HG02981 (cell line): ENCODE data around the gene CLNK.
A peak's percentile ranks its signal among the peaks of the same experiment; 100 is the strongest.
"Not testable (repeated sequence)": the region's sequence is repeated elsewhere in the genome, so short reads cannot be mapped to it uniquely, and the experiment has no call there.

Source experiments
- ATAC-seq: cut with Tn5 transposase; IDR thresholded peaks from one replicate; pipeline ENCODE4 v1.9.1; 2021; ENCODE audit warnings: mild to moderate bottlenecking, moderate library complexity; ENCODE audit not compliant: unreplicated experiment

The CLNK gene

DNA sequence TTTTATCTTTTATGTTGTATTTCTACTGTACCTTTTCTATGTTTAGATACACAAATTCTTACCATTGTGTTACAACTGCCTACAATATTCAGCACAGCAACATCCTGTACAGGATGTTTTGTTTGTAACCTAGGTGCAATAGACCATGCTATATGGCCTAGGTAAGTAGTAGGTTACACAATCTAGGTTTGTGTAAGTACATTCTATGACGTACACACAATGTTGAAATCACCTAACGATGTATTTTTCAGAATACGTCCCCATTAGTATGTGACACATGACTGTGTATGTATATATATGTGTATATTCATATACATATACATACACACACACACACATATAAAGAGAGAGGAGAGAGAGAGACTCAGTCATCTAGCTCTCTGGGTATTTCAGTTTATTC lies 103.5 kb downstream of the CLNK start:
- no peak for ATAC-seq

DNA sequence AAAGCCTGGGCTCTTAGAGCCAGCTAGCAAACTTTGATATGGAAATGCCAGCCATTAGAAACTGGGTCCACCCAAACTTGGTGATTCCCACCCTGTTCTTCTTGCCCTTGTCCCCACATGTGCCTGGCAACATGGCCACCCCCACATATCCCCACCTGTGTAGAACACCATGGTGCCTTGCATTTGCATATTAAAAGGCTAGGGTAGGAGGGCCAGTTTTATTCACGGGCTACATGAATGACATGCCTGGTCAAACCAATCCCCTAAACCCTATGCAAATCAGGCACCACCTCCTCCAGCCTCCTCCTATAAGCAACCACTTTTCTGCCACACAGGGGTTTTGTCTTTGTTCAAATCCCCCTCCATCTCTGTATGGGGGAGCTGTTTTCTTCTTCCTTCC lies 104.9 kb downstream of the CLNK start:
- no peak for ATAC-seq

DNA sequence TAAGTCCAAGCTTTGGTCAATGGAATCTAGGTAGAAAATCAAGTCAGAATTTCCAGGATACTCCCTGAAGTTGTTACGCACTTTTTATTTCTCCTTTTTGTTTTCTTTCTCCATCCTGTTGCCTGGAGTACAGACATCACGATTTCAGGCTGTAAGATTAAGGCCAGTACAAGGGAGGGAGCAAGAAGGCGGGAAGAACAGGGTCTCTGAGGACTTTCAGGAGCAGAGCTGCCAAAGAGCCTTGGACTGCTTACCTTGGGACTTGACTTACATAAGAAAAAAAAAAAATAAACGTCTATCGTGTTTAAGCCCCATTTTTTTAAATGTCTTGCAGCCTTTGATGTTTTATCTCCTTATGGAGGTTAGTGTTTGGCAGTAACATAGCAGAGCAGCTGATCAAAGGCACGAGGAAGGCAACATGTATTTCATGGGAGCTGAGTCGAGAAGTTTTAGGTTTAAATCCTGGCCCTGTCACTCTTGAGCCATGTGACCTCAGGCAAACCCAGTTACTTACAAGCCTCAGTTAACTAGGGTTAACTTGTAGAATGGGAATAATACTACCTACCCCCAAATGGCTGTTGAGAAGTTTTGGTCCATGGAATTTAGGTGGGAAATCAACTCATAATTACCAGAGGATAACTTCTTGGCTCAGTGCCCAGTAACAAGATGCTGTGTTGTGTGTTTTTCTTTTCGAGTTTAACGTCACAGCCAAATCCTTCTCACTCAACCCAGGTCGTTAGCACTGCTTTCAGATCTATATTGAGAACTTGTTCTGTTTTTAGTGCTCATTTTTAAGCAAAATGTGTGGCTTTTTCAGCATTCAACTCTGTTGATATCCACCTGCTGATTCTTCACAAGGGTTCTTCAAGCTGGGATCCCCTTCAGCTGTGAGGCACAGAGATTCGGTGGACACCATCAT lies 106.8 kb downstream of the CLNK start:
- no peak for ATAC-seq

DNA sequence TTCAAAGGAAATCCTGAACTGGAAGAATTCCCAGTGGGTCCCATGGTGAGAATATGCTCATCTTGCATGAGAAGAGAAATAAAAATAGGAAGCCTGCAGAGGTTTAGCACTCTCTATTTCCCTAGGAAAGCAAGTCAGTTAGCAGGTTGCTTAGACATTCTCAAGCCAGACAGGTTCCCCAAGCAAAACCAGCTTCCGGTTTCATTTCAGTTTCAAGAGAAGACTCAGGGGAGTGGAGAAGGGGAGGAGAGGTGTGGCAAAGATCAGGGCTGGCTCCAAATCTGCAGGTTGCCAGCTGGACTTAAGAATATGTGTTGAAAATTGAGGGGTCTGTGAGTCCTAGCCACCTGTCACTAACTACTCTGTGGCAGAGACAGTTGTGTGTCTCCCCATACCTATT lies 107.5 kb downstream of the CLNK start:
- ATAC-seq, result peak; percentile 77

GRCh38 chr4:10576236-10576635 lies 108.3 kb downstream of the CLNK start:
- no peak for ATAC-seq

DNA sequence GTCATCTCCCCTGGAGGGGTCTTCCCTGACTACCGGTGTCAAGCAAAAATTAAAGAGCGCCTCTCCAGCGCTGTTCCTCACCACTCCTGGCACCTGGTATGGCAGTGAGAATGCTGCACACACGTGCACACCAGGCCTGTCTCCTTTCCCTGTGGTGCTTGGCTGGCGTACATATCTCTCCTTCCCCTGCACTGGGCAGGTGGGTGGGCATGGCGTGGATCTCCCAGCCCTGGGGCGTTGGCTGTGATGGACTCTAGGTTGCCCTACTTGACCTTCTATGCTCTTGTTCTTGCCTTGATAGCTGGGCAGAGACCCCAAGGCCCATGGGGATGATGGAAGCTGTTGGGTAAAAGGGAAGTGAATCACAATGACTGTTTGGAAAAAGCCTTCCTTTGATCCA lies 109.2 kb downstream of the CLNK start:
- ATAC-seq, result no peak

DNA sequence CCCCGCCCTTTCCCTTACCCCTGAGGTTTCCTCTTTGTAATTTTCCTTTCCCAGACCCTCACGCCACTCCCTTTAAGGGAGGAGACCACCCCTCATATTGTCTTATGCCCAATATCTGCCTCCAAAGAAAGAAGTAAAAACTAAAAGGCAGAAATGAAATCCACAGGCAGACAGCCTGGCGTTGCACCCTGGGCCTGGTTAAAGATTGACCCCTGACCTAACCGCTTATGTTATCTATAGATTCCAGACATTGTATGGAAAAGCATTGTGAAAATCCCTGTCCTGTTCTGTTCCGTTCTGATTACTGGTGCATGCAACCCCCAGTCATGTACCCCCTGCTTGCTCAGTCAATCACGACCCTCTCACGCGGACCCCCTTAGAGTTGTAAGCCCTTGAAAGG lies 110.0 kb downstream of the CLNK start:
- not testable (repeated sequence) for ATAC-seq

DNA sequence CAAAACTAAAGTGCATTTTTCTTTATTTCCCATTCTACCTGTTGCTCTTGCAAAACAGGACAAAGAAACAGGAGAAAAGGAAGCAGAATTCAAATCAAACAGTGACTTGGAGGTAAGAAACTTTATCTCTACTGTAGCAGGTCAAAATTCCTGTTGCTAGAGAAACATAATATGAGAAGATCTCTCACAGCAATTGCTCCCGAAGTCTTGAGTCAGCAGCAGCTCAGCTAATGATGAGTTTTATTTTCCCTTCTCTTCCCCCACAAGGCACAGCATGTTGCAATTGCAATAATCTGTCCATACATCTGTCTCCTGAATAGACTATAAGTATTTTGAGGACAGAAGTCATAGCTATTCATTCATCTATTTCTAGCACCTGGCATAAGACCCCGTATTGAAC lies 112.7 kb downstream of the CLNK start:
- ATAC-seq, result no peak

GRCh38 chr4:10569491-10569890 lies 115.1 kb downstream of the CLNK start:
- ATAC-seq, result no peak

DNA sequence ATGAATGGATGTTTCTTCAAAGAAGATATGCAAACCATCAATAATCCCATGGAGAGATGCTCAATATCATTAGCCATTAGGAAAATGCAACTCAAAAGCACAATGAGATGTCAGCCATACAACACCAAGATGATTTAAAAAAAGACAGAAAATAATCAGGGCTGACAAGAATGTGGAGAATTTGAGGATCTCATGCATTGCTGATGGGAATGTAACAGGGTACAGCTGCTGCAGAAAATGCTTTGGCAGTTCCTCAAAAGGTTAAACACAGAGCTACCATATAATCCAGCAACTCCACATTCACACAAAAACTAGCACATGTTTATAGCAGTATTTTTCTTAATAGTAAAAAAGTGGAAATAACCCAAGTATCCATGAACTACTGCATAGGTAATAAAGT lies 116.8 kb downstream of the CLNK start:
- no peak for ATAC-seq

DNA sequence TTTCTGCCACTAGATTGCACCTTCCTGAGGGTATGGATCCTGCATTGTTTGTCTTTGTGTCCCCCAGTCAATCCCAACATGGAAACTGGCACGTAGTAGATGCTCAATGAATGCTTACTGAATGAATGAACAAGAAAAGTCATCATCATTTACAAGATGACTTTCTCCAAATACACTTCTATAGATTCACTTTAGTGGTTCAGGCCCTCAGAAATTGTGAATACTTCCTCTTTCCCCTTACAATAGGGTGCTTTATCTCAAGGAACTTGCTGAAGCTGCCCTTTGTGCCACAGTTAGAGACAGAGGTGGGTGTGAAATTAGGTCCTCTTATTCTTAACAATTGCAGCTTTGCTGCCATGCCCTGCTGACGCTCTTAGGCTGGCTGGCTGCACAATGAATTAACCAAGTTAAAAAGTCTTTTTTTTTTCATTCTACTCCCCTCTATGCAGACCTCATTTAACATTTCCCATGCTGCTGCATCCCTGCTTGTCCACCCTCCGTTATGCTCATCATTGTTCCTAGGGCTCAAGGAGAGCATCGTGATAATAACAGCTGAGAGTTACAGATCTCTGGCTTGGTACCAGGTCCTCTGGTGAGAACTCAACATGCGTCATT lies 119.3 kb downstream of the CLNK start:
- no peak for ATAC-seq

DNA sequence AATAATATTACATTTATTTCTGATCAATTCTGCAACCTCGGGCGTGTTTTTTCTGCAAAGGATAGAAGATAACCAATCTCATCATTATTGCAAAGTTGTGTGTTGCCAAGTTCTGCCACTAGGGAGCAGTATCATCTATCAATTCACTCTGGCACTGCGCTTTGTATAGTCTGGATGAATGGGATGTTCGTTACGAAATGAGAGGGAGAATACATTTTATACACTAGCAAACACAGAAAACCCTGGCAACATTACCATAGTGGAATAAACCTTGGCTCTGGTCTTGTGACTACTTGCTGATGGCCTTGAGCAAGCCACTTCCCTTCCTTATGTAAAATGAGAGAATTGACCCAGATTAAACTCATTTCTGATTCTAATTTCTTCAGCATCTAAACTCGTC lies 129.9 kb downstream of the CLNK start:
- ATAC-seq, result no peak

GRCh38 chr4:10554121-10554520 lies 130.4 kb downstream of the CLNK start:
- ATAC-seq, result no peak

DNA sequence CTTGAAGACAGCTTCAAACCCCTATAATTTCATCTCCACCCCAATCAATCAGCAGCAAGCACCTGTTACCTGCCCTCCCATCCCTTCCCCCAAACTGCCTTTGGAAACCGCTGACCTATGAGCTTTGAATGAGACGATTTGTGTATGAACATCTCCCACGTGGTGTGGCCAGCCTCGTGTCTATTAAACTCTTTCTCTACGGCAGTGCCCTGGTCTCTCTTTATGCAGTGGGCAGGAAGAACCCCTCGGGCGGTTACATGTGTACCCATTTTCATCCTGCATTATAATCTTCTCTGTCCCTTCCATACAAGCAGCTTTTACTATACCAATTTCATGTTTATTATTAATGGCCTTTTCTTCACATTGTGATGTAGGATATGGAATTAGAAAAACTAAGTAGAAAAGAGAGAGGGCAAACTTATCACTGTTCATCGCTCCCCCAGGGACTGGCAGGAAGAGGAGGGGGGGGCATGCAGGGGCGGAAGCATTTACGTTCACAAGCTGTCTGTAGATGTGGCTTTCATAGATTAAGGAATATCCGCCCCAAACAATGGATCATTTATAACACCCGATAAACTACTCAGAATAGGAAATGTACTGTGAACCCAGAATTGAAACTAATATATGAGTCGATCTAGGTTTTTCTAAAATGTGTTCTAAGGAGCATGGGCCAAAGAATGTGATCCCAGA lies 131.8 kb downstream of the CLNK start:
- ATAC-seq, result no peak

- ATAC-seq, result peak; percentile 65
Observed at GRCh38 chr4:10535912-10536311, 148.7 kb downstream of the CLNK start.

DNA sequence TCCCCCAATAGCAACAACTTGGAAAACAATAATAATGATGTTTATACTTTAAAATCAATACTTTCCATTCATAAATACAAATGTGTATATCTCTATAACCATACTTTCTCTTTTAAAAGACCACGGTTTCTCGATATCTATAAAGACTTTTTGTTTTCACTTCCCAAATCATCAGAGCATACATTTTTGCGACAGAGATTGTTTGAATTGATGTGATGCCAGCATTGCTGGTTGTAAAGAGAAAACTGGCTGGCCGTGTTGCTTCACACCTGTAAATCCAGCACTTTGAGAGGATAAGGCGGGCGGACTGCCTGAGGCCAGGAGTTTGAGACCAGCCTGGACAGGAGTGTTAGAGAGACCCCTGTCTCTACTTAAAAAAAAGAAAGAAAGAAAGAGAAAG lies 149.7 kb downstream of the CLNK start:
- ATAC-seq, result no peak

DNA sequence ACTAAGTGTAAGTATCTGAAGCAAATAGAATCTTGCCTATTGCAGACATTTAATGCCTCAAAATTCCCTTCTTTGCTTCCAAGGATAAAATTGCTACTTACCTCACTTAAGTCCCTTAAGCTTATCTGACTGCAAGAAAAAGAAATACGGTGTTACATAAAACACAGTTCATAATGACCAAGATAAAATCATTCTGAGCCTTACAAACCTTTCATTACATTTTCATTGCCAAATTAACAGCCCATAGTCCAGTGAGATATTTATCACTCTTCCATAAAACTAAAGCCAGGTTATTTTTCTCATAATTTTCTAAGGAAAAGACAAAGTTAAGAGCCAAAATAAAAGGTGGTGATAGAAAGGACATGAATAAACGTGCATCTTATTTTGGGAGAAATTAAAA lies 152.4 kb downstream of the CLNK start:
- ATAC-seq, result no peak

DNA sequence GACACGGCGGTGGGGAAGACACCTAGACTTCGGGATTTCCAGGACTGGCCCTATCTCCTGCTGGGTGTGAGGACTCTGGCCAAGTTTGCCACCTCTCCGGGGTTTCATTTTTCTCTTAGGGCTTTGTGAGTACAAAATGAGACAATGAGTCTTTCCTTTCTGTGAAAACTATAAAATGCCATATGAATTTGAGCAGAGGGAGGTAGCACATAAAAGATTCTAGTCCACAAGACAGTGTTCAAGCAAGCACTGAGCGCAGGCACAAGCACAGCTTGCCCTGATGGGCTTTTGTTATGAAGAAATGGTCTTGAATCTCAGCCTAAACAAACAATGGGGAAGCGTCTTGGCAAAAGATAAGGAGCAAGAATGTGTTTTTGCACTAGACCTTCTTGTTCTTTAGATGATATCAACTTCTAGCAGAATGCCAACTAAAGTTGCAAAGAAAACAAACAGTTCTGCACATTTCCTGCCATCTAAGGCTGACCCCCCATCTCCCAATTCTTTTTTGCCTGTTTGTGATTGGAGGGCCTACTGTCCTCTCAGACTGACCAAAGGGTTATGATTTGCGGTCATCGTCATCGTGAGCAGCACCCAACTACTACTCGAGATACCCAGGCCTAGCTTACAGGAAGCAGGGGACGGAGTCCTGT lies 154.3 kb downstream of the CLNK start:
- no peak for ATAC-seq

DNA sequence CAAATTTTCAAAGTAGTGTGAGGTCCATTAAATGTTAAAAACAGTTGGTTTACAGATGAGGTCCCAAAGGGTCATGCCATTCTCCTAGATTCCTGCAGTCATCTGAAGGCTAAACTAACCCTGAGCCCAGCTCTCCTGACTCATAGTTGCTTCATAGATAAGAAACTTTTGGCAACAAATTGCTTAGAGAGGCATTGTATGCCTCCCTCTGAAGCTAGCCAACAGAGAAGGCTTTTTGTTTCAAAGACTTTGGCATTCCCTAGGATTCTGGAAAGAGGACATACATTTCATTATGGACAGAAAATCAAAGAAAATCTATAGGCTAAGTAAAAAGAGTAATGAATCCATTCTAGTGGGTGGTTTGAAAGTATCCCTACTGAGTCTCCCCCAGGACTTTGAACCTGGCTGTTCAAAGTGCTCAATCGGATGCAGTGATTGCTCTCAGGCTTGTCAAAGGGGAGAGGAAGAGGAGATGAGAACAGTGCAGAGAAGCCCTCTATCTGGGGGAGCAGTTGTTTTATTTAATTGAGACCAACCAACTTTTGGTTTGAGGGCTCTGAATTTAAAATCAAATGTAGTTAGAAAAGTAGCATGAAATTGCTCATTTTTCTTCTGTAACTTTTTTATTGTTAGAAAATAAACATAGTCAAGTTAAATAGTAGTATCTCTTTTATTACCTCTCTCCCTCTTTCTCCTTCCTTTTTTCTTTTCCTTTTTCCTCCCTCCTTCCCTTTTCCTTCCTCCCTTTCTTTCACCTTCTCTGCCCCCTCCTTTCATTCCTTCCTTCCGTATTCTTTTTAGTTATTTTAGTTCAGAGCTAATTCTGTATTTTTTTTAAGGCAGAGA lies 155.1 kb downstream of the CLNK start:
- ATAC-seq, result no peak

GRCh38 chr4:10527438-10527837 lies 157.1 kb downstream of the CLNK start:
- ATAC-seq, result no peak
